NCI-H1092 treated with DMSO at 0.1 percent for 48 hours (cell line): ENCODE measurements around the gene TH.

Experiments
- DNase-seq: peaks from one replicate; lab custom pipeline; 2025; lab: John Stamatoyannopoulos, UW

The TH gene

DNA sequence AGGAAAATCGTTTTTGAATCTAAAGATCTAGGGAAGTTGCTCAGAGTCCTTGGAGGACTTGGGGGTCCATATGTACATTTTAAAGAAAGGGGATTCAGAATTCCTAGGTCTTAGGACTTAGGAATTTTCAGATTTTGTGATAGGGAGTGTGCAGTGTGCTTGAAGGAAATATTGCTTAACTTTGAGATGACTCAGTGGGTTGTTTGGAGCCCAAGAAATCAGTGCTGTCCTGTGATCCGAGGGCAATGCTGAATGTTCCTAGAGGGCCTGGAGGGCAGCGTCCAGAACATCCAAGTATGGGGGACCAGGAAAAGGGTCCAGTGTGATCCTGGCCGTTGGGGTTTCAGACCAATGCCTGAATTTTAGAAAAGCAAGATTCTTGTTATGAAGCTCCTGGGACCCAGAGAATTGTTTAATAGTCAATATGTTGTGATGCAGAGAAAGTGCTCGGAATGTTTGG lies 29.3 kb downstream of the TH start:
- DNase-seq = no peak

- no peak for DNase-seq
These were observed 30.9 kb downstream of the TH start for GRCh38 chr11:2140411-2141400.

DNA sequence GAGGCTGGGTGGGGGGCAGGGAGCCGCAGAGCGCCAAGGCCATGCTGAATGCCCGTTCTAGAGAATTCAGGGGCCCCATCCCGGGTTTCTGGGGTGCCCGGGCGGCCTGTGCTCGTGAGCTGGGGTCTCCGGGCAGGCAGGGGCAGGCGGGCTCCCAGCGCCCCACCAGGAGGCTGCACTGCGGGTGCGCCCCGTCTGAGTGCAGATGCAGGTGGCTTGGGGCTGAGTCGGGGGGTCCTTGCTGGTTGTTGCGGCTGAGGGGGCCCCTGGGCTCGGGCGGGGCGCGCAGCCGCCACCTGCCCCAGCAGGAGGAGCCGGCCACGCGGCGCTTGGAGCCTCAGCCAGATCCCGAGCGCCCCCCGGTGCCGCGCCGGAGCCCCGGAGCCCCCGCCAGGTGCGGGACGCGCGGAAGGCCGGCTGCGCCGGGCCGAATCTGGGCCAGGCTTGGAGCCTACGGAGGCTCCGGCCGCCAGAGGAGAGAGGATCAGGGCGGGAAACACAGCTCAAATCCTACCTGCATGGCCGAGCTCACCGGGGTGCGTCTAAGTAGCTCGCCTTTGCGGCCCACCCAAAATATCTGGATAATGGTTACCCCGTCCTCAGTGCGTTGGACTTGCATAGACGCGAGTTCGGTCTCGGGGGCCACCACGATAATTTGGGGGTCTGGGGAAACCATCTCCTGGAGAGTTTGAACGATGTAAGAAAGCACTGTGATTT lies 31.8 kb downstream of the TH start:
- no peak for DNase-seq

GRCh38 chr11:2139123-2139521 lies 32.5 kb downstream of the TH start, which contains the start of gene IGF2:
TSS of gene IGF2 (minus strand) at chr11:2139389. CDS start at chr11:2135523, 3,866 bp downstream.
- DNase-seq = no peak

- no peak for DNase-seq
These were observed 33.0 kb downstream of the TH start for GRCh38 chr11:2138431-2139122.

GRCh38 chr11:2138068-2138430 lies 33.6 kb downstream of the TH start:
- no peak for DNase-seq

GRCh38 chr11:2137202-2138067 lies 34.2 kb downstream of the TH start:
- peak; percentile 30 for DNase-seq

- no peak for DNase-seq
These were observed 34.7 kb downstream of the TH start for GRCh38 chr11:2136952-2137201.

DNA sequence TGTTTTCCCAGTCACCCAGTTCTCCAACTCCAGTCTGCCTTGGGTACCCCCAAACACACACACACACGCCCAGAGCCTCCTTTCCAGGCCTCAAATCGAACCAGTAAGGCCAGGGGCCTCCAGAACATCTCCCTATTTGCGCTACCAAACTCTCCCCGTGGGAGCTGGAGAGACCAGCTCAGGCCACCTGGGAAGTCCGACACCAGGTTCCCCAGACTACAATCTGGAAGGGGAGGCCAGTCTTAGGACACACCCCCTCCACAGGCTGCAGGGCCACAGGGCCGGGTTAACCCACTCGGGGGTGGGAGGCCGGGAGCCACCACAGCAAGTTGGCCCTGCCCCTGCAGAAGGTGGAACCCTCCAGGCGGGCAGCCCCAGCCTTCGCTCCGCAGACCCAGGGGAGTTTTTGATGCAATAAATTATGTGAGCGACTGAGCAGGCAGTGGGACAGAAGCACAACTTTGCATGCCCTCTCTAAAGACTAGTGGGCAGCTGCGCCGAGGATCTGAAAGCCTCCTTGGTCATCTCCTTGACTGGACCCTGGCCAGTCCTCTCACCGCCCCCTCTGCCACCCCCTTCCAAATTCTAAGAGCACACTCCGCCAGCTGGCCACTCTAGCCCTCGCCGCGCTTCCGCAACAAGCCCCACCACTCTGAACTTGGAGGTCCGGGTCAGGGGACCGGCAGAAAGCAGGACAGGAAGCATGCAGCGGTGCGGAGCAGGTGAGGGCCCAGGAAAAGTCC lies 35.2 kb downstream of the TH start:
- DNase-seq = no peak

GRCh38 chr11:2135648-2136201 lies 35.9 kb downstream of the TH start:
- DNase-seq = no peak

DNA sequence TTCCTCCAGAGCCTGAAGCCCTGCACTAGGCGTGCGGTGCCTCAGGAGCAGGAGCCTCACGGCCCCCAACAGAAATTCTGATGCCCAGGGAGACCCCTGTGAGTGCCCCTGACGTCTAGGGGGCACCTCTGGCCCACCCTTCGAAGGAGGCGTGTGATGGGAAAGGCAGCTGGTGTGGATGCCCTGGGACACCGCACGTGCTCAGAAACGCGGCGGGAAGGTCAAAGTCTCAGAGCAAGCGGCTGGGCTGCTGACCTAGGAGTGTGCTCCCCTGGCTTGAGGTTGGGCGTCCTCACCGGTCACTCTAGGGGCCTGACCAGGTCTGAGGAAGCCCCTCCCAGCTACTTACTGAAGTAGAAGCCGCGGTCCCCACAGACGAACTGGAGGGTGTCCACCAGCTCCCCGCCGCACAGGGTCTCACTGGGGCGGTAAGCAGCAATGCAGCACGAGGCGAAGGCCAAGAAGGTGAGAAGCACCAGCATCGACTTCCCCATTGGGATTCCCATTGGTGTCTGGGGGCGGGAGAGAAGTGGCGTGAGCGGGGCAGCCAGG lies 36.5 kb downstream of the TH start:
- no peak for DNase-seq

DNA sequence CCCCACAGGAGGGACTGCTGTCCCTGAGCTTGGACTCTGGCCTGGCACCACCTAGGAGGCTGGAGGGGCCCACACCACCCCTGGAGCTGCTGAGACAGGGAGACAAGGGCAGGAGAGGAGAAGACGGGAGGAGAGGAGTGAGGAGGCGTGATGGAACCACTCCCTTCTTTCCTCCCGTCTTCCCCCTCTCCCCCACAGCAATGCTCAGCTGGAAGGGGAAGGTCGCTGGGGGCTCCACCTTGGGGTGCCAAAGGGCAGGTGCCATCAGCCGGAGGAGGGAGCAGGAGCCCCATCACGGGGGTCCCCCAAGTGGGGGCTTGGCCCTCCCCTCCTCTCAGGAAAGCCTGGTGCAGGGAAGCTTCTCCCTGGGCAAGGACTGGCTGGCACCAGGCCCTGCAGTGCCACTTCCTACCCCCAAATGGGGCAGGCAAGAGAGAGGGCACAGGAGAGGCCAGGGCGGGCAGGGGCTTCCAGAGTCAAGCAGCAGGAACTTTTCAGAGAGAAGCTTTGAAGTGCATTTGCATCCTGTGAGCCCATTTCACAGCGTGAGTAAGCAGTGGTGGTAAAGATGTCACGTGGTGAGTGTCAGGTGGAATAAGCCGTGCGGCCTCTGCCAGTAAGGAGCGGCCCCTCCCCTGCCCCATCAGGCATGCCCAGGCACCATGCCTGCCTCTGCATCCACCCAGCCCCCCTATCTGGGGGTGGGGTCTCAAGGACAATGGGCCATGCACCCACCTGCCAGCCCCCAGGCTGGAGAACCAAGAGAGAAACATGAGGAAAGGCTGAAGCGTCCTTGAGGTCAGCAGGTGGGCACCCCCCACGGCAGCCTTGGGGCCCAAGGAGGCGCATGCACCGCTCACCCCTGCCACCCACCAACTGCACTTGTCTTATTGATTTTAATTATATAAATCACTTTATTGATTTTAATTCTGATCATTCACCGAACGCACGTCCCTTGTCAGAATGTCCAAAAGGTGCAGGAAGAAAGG lies 37.3 kb downstream of the TH start:
- no peak for DNase-seq

DNA sequence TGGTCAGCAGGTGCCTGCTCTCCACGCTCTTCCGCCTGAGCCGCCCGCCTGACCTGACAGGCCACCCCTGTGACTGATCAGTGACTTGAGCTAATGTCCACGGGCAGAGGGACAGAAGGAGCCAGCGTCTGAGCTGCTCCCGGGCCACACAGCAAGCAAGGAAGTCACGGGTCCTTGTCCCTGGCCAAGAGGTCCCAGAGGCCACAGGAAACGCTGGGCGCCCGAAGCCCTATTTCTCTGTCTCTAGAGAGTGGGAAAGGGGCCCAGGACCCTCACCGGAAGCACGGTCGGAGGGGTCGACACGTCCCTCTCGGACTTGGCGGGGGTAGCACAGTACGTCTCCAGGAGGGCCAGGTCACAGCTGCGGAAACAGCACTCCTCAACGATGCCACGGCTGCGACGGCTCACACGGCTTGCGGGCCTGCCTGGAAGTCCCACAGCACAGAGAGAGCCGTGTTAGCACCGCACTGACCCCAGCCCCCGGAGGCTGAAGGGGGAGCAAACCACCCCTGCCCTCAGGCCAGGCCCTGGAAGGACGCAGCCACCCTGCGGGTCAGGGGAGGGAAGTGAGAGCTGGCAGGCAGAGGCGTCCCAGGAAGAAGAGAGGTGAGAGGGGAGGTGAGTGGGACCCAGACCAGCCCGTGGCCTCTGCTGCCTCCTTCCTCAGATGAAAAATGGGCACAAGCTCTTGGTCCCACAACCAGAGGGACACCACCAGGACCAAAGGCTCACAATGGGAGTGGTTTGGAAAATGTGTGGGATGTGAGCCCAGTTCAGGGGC lies 38.2 kb downstream of the TH start:
- DNase-seq = no peak

DNA sequence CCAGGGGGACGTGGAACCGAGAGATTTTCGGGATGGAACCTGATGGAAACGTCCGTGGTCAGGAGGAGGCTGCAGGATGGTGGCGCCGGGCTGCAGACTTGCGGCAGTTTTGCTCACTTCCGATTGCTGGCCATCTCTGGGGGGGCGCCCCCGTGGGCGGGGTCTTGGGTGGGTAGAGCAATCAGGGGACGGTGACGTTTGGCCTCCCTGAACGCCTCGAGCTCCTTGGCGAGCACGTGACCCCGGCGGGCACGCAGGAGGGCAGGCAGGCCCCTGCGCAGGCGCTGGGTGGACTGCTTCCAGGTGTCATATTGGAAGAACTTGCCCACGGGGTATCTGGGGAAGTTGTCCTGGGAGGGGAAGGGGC lies 38.8 kb downstream of the TH start:
- DNase-seq = no peak

DNA sequence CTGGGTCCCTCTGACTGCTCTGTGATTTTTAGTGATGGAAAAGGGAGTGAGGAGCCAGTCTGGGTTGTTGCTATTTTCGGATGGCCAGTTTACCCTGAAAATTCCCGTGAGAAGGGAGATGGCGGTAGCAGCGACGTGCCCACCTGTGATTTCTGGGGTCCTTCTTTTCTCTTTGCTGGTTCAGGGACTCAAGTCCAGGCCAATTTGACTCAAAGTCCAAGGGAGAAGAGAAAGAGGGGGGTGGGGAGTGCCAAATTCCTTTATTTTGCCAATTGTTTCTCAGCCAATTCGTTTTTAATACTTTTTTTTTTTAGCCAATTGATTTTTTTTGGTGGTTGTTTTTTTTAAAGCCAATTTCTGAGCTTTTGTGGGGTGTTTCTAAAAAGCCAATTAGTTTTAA lies 39.4 kb downstream of the TH start:
- no peak for DNase-seq

- no peak for DNase-seq
These were observed 40.0 kb downstream of the TH start for GRCh38 chr11:2131371-2132236.

GRCh38 chr11:2130881-2131352 lies 40.7 kb downstream of the TH start:
- no peak for DNase-seq
